ENCODE results near the gene YPEL2.
A peak's percentile ranks its signal among the peaks of the same experiment; 100 is the strongest.

Gene YPEL2

DNA sequence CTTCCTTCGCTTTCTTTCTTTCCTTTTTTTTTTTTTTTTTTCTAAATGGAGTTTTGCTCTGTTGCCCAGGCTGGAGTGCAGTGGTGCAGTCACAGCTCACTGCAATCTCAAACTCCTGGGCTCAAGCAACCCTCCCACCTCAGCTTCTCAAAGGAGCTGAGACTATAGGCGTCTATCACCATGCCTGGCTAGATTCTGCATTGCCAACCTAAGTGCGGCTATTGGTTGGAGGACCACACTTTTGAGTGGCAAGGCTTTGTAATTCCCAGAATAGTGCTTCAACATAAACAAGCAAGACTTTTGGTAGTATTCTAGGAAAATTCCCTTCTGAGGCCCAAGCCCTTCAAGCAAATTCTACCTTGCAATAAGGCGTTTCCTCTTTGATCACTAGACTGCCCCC, 107.8 kb downstream of the YPEL2 start:
- no peak for DNase-seq

DNA sequence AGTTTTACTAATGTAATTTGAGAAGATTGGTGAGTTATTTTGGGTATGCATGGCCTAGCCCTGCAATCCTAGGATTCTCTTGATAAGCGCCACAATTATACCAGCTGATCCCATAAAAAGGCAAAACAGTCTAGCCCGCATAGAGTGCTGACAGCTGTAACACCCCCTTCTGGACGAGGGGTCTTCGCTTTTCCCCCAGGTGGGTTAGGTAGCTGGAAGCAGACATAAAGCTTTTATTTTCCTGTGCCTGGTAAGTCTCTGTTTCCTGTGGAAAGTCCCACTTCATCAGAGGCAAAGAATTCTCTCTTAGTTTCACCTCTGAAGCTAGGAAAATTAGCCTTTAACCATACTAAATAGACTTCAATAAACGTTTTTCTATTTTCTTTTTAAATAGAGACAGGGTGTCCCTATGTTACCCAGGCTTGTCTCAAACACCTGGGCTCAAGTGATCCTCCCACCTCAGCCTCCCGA, 108.3 kb downstream of the YPEL2 start:
- no peak for DNase-seq

DNA sequence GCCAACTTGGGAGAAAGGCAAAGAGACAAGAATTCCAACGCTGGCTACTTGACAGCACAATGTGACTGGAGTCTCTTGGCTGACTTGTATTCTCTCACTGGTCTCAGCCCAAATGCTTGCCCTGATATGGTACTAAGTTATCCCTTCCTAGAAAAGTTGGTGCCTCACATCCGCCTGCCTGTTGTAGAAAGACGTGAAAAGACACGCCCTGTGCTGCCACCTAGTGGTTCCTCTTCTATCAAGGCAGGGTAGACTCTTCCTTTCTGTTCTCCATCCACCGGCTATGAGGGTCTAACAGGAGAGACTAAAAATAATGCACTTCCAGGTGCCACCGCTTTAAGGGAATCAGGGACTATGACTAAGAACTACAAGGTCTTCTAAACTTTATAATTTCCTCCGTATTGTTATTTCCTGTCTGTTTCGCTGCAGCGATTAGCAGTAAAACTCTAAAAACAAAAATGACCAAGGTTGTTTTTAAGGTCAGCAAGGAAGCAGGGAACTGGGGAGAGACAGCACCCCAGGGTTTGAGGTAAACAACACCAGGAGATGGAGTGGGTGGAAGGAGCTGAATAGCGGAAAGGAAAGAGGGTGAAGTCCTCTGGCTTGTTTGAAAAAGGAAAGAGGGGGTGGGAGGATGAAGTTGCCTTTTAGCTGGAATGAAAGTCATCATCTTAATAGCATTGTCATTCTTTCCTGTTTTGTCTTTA, 109.5 kb downstream of the YPEL2 start:
- peak; percentile 85 to 92 for DNase-seq

DNA sequence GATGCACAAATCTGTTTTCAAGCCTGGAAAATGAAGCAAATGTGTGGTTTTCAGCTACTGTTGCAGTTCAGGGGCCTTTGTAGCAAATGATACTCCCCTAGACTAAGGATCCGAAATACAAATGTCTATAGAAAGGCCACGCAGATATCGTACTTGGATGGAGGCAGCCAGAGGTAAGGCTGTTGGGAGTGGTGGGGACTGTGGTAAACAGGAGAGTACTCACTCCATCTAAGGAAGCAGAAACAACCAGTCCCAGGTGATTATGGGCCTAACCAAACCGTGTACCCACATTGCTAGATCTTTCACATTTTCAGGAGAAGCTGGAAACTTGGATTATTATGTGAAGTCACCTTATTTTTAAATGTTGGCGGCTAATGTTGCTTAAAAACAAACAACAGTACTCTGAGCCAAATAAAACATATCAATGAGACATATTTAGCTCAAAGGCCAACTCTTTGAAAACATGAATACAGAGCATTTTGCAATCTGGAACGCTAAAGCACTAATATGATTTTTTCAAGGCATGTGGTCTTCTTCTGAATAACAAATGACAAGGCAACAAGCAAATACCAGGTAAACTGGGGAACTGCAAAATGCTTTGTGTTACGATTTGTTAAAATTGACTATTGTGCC, 110.1 kb downstream of the YPEL2 start:
- DNase-seq, result no peak

DNA sequence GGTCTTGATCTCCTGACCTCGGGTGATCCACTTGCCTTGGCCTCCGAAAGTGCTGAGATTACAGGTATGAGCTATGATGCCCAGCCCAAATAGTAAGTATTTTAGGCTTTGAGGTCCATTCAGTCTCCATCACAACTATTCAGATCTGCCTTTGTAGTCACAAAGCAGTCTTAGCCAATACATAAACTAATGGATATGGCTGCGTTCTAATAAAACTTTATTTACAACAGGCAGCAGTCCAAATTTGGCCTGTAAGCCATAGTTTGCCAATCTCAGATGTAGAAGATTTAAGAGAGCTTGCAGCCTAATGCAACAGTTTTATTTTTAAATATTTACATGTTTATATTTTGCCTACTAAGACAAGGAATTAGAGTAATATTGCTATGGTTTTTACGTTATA, 111.7 kb downstream of the YPEL2 start:
- no peak for DNase-seq
